Measurements from ENCODE around the gene TMEM63B.

GRCh38 chr6:44201200-44201599, 73.8 kb downstream of the TMEM63B start:
- TF ChIP-seq LEF1 (IDR thresholded peaks at IDR 0.05; ENCODE audit: borderline replicate concordance) (no peak), FOXA1 (IDR thresholded peaks at IDR 0.05) (no peak), BHLHE40 (IDR thresholded peaks at IDR 0.05; ENCODE audit: borderline replicate concordance) (no peak), FOXM1 (IDR thresholded peaks at IDR 0.05; ENCODE audit: borderline replicate concordance) (no peak), SP1 (IDR thresholded peaks at IDR 0.05) (no peak)
